Cardiac muscle cell (in vitro differentiated cells and primary cell): ENCODE data around the gene CBFA2T3. TPM values are rescaled to one million over a fixed set of nuclear protein-coding genes. Genes with fewer than 3 reads are reported as not detected.

ENCODE experiments used
- DNase-seq, 2 donors: peaks; one replicate each; pipeline versions ENCODE4 v3.0.0 to v3.0.0-alpha.2; 2010 to 2017; ENCODE audit warnings: low read depth in 1 of 2, low spot score in 1 of 2
- H3K27ac ChIP-seq: fragments of 200-600 bp; sonication (generic); 2 replicates; pipeline ENCODE4 v1.5.1; 2016
- H3K27me3 ChIP-seq: fragments of 200-600 bp; sonication (generic); 2 replicates; pipeline ENCODE4 v1.6.0; 2016; ENCODE audit warnings: control low read depth
- H3K36me3 ChIP-seq: fragments of 200-600 bp; sonication (generic); 2 replicates; pipeline ENCODE4 v1.5.1; 2016; ENCODE audit warnings: control low read depth
- H3K4me1 ChIP-seq: fragments of 200-600 bp; sonication (generic); 2 replicates; pipeline ENCODE4 v1.8.1; 2017; ENCODE audit warnings: low read depth, mild to moderate bottlenecking, mixed run types
- H3K4me3 ChIP-seq: fragments of 200-600 bp; sonication (generic); 2 replicates; pipeline ENCODE4 v1.5.1; 2016; ENCODE audit warnings: mild to moderate bottlenecking
- H3K9me3 ChIP-seq: fragments of 200-600 bp; sonication (generic); 2 replicates; pipeline ENCODE4 v1.5.1; 2017; ENCODE audit warnings: low read depth, mild to moderate bottlenecking, control low read depth
- CTCF ChIP-seq: IDR thresholded peaks from 2 replicates; pipeline ENCODE4 v1.5.1; 2012; ENCODE audit warnings: low read depth, mild to moderate bottlenecking, low read length
- polyA plus RNA-seq: library from polyadenylated mRNA; unstranded; fragments of >200 nt; fragmentation: Nextera tagmentation; extraction: Ambion mirVana; gene quantifications from 2 replicates; pipeline ENCODE4 v1.2.1, GENCODE V29; 2016
- total RNA-seq: library from RNA; depleted of rRNA; stranded (reverse); fragments of >200 nt; gene quantifications from 2 replicates; pipeline ENCODE4 v1.2.3, GENCODE V29; 2016

CBFA2T3 gene
- total and polyA plus RNA-seq, 2 experiments from 2014 or later: 0.69 to 1.5 TPM

- Histone ChIP-seq H3K9me3 (no peaks in the 10 kb centered on the region), H3K36me3 (no peaks in the 10 kb centered on the region), H3K4me1 (peaks cover 6% of the 10 kb centered on the region), H3K4me3 (no peak overlapping the region), H3K27ac (no peak overlapping the region), H3K27me3 (no peaks in the 10 kb centered on the region)
- no peak for TF ChIP-seq CTCF
- DNase-seq: no peak
Measured at GRCh38 chr16:88871730-88872416, 105.1 kb downstream of the CBFA2T3 start.

GRCh38 chr16:88871349-88871702 lies 105.7 kb downstream of the CBFA2T3 start:
- no peak for DNase-seq
- no peaks in the 10 kb centered on the region for H3K36me3 ChIP-seq
- no peaks in the 10 kb centered on the region for H3K27me3 ChIP-seq
- H3K9me3 ChIP-seq: no peaks in the 10 kb centered on the region
- peaks cover 6% of the 10 kb centered on the region for H3K4me1 ChIP-seq
- no peak overlapping the region for H3K27ac ChIP-seq
- TF ChIP-seq CTCF: no peak
- no peak overlapping the region for H3K4me3 ChIP-seq

GRCh38 chr16:88870608-88871348 lies 106.2 kb downstream of the CBFA2T3 start:
- Histone ChIP-seq H3K27ac (no peak overlapping the region), H3K4me3 (no peak overlapping the region), H3K36me3 (no peaks in the 10 kb centered on the region), H3K4me1 (peaks cover 6% of the 10 kb centered on the region), H3K9me3 (no peaks in the 10 kb centered on the region), H3K27me3 (no peaks in the 10 kb centered on the region)
- no peak for DNase-seq
- no peak for TF ChIP-seq CTCF

- Histone ChIP-seq H3K36me3 (no peaks in the 10 kb centered on the region), H3K4me3 (no peak overlapping the region), H3K27me3 (no peaks in the 10 kb centered on the region), H3K27ac (no peak overlapping the region), H3K4me1 (peaks cover 6% of the 10 kb centered on the region), H3K9me3 (no peaks in the 10 kb centered on the region)
- no peak for TF ChIP-seq CTCF
- no peak for DNase-seq
Measured at GRCh38 chr16:88869673-88869980, 107.4 kb downstream of the CBFA2T3 start.

GRCh38 chr16:88868974-88869672 lies 107.9 kb downstream of the CBFA2T3 start:
- TF ChIP-seq CTCF: no peak
- Histone ChIP-seq H3K4me3 (no peak overlapping the region), H3K4me1 (peaks cover 6% of the 10 kb centered on the region), H3K27me3 (no peaks in the 10 kb centered on the region), H3K9me3 (no peaks in the 10 kb centered on the region), H3K36me3 (no peaks in the 10 kb centered on the region), H3K27ac (no peak overlapping the region)
- DNase-seq: no peak
